Gastroesophageal sphincter (tissue), 3 donors: ENCODE measurements around the gene LY6G6D.

ENCODE experiments used
- EP300 ChIP-seq: sonication (generic); formaldehyde crosslinking; IDR thresholded peaks from one replicate; pipeline ENCODE4 v1.6.1; 2017; ENCODE audit warnings: antibody characterized with exemption, mild to moderate bottlenecking
- TF ChIP-seq, protein P1 (sequence below), 4 experiments: fragments of 200-600 bp in 2 of 4; fragments of 450-650 bp in 2 of 4; sonication (generic) in 1 of 4; IDR thresholded peaks; one replicate each; pipeline ENCODE4 v1.5.1; 2017 to 2019; ENCODE audit warnings: antibody characterized with exemption in 4 of 4, mild to moderate bottlenecking in 2 of 4, moderate library complexity in 2 of 4

- TF ChIP-seq, protein P1, sequence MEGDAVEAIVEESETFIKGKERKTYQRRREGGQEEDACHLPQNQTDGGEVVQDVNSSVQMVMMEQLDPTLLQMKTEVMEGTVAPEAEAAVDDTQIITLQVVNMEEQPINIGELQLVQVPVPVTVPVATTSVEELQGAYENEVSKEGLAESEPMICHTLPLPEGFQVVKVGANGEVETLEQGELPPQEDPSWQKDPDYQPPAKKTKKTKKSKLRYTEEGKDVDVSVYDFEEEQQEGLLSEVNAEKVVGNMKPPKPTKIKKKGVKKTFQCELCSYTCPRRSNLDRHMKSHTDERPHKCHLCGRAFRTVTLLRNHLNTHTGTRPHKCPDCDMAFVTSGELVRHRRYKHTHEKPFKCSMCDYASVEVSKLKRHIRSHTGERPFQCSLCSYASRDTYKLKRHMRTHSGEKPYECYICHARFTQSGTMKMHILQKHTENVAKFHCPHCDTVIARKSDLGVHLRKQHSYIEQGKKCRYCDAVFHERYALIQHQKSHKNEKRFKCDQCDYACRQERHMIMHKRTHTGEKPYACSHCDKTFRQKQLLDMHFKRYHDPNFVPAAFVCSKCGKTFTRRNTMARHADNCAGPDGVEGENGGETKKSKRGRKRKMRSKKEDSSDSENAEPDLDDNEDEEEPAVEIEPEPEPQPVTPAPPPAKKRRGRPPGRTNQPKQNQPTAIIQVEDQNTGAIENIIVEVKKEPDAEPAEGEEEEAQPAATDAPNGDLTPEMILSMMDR (IDR thresholded peaks at IDR 0.05) = no peak
- no peak for TF ChIP-seq EP300
These were observed 38.7 kb upstream of the LY6G6D start for GRCh38 chr6:31676322-31676903.
